Measurements from ENCODE around the gene RXRA. TPM values are rescaled to one million over a fixed set of nuclear protein-coding genes. Genes with fewer than 3 reads are reported as not detected.

RXRA gene
- total RNA-seq, 4 donors from 2014 or later: 39.4 to 81.3 (median 67.4) TPM

DNA sequence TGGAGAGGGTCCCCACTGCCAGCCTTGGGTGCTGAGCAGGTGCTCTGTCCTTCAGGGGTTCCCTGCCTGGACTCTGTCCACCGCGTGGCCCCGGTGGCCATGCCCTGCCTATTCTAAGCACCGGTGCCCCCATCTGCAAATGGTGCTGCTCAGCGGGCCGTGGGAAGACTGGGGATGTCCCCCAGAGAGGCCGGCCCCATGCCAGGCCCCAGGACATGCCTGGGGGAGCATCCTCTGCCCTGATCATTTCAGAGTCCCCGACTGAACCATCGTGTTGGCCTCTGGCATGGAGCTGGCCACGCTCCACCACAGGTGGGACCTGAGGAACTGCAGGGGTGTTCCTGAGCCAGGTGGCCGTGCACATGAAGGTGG is 64.7 kb downstream of the RXRA start:
- H3K9me3 ChIP-seq: no peaks in the 10 kb centered on the region
- no peak overlapping the region for H3K27ac ChIP-seq
- intact Hi-C loops (cut with DNase I): no loop called here
- H3K4me3 ChIP-seq (replicated peaks in 1 of 3): no peak overlapping the region
- H3K27me3 ChIP-seq: no peaks in the 10 kb centered on the region
- no peak for TF ChIP-seq POLR2A (IDR thresholded peaks at IDR 0.05)
- TF ChIP-seq, protein P1, sequence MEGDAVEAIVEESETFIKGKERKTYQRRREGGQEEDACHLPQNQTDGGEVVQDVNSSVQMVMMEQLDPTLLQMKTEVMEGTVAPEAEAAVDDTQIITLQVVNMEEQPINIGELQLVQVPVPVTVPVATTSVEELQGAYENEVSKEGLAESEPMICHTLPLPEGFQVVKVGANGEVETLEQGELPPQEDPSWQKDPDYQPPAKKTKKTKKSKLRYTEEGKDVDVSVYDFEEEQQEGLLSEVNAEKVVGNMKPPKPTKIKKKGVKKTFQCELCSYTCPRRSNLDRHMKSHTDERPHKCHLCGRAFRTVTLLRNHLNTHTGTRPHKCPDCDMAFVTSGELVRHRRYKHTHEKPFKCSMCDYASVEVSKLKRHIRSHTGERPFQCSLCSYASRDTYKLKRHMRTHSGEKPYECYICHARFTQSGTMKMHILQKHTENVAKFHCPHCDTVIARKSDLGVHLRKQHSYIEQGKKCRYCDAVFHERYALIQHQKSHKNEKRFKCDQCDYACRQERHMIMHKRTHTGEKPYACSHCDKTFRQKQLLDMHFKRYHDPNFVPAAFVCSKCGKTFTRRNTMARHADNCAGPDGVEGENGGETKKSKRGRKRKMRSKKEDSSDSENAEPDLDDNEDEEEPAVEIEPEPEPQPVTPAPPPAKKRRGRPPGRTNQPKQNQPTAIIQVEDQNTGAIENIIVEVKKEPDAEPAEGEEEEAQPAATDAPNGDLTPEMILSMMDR (IDR thresholded peaks at IDR 0.05): no peak
- WGBS, 2 donors: 77 to 85% methylated on average over 3 to 10 of the region's 11 CpGs
- no peaks in the 10 kb centered on the region for H3K36me3 ChIP-seq
- peaks cover 29 to 89% of the 10 kb centered on the region in 2 donors for H3K4me1 ChIP-seq
- no peak for DNase-seq

DNA sequence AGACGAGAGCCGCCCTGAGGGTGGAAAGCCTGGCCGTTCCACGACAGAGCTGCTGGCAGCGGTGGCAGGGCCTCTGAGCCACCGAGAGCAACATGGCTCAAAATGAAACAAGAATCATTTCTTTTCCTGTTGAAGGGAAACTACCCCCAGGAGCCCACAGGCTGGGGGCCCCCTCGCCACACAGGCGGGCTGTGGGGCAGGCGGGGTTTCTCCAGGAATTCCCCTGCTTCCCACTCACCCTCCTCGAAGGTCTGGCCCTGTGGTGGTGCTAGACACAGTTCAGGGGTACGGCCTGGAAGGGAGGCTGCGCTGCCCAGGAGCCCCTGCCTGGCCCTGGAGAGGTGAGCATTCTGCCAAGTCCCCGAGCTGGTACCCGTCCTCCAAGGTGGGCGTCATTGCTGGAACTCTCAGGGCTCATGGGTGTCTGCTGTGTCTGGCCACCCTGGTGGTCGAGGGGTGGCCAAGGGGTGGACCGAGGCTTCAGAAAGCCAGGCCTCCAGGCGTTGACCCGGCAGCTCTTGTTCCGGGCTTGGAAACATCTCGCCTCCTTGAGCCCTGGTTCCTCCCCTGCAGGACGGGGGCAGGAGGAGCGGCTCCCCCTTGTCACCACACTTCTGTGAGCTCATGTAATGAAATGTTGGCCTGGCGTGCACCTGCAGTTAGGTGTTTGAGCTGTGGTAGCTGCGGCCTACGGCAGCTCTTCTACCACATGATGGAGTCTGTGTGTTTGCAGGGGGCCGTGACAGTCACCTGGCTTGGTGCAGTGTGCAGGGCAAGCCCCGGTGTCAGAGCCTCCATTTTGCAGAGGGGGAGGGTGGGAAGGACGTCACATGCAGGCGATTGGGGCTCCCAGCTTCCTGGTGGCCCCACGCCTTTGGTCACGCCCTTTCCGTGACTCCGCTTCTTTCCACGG is 65.3 kb downstream of the RXRA start:
- H3K4me1 ChIP-seq: peaks cover 35 to 89% of the 10 kb centered on the region in 2 donors
- no peak overlapping the region for H3K4me3 ChIP-seq (replicated peaks in 1 of 3)
- 73 to 85% methylated on average over 22 to 24 of the region's 35 CpGs for WGBS, 2 donors
- TF ChIP-seq, protein P1 (IDR thresholded peaks at IDR 0.05): no peak
- TF ChIP-seq POLR2A (IDR thresholded peaks at IDR 0.05): no peak
- no peak overlapping the region for H3K27ac ChIP-seq
- H3K36me3 ChIP-seq: no peaks in the 10 kb centered on the region
- H3K9me3 ChIP-seq: no peaks in the 10 kb centered on the region
- intact Hi-C loops (cut with DNase I): no loop called here
- no peak for DNase-seq
- no peaks in the 10 kb centered on the region for H3K27me3 ChIP-seq

- 87 to 93% methylated on average over 11 to 12 of the region's 12 CpGs for WGBS, 2 donors
- no peak for DNase-seq
- Histone ChIP-seq H3K27ac (no peak overlapping the region), H3K27me3 (no peaks in the 10 kb centered on the region), H3K9me3 (no peaks in the 10 kb centered on the region), H3K4me3 (replicated peaks in 1 of 3) (no peak overlapping the region), H3K4me1 (peaks cover 31 to 88% of the 10 kb centered on the region in 2 donors), H3K36me3 (no peaks in the 10 kb centered on the region)
- intact Hi-C loops (cut with DNase I): no loop called here
- TF ChIP-seq, protein P1 (IDR thresholded peaks at IDR 0.05): no peak
- no peak for TF ChIP-seq POLR2A (IDR thresholded peaks at IDR 0.05)
Measured at GRCh38 chr9:134392900-134393299, 66.6 kb downstream of the RXRA start.

GRCh38 chr9:134393582-134394280 is 67.5 kb downstream of the RXRA start:
- TF ChIP-seq, protein P1 (IDR thresholded peaks at IDR 0.05): no peak
- no peak for TF ChIP-seq POLR2A (IDR thresholded peaks at IDR 0.05)
- Histone ChIP-seq H3K4me3 (replicated peaks in 1 of 3) (no peak overlapping the region), H3K9me3 (no peaks in the 10 kb centered on the region), H3K27ac (no peak overlapping the region), H3K36me3 (no peaks in the 10 kb centered on the region), H3K27me3 (no peaks in the 10 kb centered on the region), H3K4me1 (peaks cover 31 to 83% of the 10 kb centered on the region in 2 donors)
- intact Hi-C loops (cut with DNase I): no loop called here
- no peak for DNase-seq
- WGBS, 2 donors: 91% methylated on average over 6 to 7 of the region's 7 CpGs

Measured in thyroid gland (tissue), 4 donors.